Amniotic stem cell (primary cell): ENCODE measurements around the gene KCTD2.
"Not testable (repeated sequence)": the region's sequence is repeated elsewhere in the genome, so short reads cannot be mapped to it uniquely, and the experiment has no call there.

ENCODE experiments used
- DNase-seq: peaks from one replicate; lab custom pipeline; 2025; lab: John Stamatoyannopoulos, UW

KCTD2 gene, protein sequence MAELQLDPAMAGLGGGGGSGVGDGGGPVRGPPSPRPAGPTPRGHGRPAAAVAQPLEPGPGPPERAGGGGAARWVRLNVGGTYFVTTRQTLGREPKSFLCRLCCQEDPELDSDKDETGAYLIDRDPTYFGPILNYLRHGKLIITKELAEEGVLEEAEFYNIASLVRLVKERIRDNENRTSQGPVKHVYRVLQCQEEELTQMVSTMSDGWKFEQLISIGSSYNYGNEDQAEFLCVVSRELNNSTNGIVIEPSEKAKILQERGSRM

DNA sequence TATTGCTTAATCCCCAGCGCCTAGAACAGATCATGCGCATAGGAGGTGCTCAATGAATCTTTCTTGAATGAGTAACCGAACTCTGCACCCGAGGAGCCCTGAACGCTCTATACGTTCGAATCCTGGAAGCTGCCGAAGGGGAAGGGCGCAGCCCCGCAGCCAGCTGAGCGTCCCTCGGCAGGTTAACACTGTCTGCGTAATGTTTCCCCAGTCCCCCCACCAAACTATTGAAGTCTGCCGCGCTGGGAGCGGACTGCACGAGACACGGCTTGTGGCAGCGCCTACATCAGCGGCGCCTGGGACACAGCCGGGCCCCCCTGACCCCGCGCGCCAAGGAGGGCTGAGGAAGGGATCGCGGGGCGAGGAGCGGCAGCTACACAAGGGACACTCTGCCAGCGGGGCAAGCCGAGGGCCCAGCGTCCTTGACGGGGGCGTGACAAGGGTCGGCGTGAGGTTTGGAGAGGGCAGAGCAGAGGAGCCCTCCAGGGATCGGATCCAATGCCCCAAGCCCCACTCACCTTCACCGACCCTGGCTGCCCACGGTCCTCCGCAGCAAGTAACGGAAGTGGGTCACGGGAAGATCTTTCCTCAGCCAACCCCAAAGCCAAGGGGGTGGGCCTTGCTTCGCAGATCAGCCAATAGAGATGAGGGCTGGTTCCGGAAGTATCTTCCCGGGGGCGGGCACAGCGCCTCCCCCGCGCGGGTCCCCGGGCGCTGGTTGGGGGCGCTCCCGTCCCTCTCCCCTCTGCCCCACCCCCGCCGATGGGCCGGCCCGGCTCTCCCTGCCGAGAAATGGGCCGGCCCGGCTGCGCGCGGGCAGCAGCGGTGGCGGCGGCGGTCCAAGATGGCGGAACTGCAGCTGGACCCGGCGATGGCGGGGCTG lies at the start of gene KCTD2, which contains the start of gene ATP5PD:
Gene KCTD2 (plus strand): TSS at position 819 of the 883 bp plus-strand sequence. CDS start 26 bp downstream, at position 845.
Gene ATP5PD (minus strand): TSS at position 563 of the 883 bp plus-strand sequence. CDS start 4,319 bp downstream, outside the sequence.
- DNase-seq: peak; percentile 88

DNA sequence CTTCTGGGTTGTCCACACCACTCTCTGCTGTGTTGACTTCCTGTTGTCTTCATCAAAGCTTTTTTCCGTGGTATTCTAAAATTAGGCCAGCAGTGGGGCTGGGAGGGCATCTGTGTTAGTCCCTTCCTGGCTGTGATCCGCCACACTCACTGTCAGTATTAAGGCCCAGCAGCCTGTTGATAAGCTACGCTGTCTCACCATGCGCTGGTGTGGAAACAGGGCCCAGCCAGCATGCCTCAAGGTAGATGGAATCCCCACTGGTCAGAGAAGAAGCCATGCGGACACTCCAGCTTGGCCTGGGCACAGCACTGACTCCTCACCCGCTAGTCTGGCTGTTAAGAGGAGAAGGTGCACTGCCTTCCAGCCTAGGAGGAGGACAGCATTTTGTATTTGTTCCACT lies 48.2 kb upstream of the KCTD2 start:
- no peak for DNase-seq

DNA sequence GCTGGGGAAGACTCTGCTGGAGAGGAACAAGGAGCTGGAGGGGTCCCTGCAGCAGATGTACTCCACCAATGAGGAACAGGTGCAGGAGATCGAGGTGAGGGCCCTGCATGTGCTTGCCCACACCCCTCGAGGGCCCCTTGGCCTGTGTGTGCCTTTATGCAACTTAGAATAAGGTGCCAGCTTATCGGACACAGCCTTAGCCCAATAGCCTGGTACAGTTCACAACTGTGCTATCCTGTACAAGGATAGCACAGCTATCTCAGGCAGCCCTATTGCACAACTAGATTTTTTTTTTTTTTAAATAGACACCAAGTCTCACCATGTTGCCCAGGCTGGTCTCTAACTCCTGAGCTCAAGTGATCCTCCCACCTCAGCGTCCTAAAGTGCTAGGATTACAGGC lies 47.5 kb upstream of the KCTD2 start:
- DNase-seq: no peak

DNA sequence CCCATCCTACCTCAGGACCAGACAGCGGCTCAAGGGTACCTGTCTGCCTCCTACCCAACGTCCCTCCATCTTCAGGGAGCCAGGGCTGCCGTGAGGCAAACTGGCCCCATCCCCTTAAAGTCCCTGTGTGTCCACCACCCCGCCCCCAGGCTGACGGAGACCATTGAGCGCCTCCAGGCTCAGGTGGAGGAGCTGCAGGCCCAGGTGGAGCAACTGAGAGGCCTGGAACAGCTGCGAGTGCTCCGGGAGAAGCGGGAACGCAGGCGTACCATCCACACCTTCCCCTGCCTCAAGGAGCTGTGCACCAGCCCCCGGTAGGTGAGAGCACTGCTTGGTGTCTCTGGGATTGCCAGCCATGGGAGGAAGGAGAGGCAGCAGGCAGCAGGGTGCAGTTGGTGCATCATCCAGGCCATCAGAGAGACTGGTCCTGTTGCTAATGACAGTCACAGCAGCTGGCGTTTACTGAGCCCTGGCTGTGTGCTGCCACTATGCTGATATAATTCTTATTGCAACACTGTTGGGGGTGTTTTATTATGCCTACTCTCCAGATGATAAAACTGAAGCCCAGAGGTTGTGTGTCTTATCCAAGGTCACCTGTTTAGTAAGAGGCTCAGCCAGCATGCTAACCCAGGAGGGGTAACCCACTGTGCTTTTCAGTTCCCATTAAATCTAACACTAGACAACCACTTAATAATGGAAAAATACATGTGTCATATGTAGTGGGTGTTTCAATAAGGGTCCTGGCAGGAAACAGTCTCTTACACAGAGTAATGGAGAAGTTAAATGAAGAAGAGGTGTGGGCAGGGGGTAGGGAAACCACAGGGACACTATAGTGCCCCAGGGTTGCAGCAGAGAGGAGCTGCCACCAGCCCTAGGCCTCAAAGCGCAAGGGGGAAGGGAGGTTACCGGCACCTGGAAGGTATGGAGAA lies 44.8 kb upstream of the KCTD2 start:
- no peak for DNase-seq

DNA sequence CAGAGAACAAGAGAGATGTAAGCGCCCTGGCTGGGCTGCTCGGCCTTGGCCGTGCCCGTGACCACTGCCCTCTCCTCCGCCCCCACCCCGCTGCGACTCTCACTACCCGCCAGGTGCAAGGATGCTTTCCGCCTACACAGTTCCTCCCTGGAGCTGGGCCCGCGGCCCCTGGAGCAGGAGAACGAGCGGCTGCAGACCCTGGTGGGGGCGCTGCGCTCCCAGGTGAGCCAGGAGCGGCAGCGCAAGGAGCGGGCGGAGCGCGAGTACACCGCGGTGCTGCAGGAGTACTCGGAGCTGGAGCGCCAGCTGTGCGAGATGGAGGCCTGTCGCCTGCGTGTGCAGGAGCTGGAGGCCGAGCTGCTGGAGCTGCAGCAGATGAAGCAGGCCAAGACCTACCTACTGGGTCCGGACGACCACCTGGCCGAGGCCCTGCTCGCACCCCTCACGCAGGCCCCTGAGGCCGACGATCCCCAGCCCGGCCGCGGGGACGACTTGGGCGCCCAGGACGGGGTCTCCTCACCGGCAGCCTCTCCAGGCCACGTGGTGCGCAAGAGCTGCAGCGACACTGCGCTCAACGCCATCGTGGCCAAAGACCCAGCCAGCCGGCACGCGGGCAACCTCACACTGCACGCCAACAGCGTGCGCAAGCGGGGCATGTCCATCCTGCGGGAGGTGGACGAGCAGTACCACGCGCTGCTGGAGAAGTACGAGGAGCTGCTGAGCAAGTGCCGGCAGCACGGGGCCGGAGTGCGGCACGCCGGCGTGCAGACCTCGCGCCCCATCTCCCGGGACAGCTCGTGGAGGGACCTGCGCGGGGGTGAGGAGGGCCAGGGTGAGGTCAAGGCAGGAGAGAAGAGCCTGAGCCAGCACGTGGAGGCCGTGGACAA lies 43.7 kb upstream of the KCTD2 start:
- no peak for DNase-seq

DNA sequence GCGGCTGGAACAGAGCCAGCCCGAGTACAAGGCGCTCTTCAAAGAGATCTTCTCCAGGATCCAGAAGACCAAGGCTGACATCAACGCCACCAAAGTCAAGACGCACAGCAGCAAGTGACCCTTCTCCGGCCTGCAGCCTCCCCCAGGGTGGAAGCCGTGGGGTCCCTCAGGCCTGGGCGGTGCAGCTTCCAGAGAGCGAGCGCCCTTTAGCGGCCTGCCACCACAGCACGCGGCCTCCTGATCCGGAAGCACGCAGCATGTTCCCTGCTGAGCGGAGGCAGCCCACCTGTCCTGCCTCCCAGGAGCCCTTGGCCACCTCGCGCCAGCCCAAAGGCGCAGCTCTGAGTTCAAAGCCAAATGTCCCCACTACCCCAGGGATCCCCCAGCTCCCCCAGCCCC lies 43.1 kb upstream of the KCTD2 start:
- DNase-seq: no peak

DNA sequence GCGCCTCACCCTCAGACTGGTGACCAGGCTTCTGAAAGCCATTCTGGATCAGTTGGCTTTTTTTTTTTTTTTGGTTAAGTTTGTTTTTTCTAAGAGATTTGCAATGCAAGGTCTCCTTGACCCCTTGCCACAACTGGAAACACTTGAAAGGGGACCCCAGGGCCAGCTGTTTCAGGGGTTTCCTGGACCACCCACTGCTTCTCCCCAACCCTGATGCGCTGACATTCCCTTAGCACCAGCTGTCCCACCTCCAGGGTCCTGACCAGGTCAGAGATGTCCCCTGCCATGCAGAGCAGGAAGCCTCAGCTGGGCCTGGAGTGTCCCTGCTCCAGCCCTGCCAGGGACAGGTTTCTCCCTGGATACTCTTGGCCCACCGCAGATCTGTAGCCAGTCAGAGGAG lies 42.7 kb upstream of the KCTD2 start:
- DNase-seq: no peak

DNA sequence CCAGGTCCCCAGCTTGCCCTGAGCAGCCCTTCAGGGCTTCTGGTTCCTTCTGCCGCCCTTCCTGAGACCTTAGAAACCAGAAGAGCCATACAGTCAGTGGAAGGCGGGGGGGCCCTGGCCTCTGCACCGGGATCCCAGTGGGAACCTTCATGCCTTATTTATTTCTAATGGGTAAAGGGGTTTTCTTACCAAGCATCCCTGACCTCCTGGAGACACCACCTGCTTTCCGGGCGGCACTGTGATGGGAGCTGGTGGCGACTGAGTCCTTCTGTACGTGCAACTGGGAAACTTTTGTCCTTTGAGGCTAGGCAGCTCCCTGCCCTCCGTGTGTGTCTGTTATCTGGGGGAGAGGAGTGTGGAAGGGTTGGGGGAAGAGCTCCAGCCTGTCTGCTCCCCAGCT lies 41.7 kb upstream of the KCTD2 start:
- DNase-seq: no peak

DNA sequence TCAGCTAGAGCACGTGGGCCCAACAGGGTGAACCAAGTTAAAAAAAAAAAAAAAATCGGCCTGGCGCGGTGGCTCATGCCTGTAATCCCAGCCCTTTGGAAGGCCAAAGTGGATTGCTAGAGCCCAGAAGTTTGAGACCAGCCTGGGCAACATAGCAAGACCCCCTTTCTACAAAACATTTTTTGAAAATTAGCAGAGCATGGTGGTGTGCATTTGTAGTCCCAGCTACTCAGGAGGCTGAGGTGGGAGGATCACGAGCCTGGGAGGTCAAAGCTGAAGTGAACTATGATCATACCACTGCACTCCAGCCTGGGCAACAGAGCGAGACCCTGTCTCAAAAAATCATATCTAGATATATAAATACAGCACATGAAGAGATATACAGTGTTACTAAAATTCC lies 40.9 kb upstream of the KCTD2 start:
- not testable (repeated sequence) for DNase-seq

DNA sequence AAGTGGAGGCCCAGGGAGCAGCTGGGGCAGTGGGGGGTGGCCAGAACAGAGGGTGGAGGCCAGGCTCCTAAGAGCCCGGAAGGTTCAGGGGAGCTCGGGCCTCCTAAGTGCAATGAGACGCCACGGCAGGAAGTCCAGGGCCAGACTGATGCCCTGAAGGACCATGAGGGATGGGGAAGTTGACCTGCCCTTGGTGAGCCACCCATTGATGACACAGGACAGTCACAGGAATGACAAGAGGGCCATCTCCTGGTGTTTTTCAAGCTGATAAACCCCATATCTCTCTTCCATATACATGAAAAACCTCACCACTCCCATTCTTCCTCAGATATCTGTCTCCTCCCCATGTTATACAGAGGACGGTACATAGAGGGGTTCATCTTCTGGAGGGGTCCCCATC lies 40.4 kb upstream of the KCTD2 start:
- no peak for DNase-seq

DNA sequence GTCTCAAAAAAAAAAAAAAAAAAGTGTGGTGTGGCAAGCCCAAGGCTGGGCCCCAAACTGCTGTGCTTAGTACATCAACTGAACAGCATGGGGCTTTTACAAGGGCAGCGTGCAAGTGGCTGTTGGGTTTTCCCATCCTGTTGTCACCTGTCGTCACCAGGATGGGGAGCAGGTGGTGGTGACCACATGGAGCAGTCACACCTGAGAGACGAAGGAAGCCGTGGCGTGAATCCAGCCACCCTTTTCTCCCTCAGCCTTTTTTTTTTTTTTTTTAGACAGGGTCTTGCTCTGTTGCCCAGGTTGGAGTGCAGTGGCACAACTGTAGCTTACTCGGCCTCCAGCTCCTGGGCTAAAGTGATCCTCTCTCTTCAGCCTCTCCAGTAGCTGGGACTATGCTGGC lies 38.7 kb upstream of the KCTD2 start:
- no peak for DNase-seq

DNA sequence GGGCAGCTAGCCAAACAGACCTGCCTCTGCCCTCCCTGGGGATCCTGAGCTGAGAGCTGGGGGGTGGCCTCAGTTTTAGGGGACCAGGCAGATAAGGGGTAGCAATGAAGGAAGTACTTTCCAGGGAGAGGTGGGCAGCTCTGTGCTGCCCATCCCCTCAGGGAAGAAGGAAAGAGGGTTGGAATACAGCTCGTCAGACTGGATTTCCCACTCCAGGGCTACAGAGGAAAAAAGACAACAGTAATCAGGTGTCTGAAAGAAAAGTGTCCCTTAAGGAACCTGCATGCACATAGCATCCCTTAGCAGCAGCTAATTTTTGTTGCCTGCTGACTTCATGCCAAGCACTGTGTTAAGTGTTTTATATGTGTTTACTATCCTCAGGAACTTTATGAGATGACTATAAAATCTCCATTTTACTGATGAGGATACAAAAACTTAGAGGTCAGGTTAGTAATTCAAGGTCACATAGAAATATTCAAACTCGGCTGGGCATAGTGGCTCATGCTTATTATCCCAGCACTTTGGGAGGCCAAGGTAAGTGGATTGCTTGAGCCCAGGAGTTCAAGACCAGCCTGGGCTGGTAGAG lies 37.8 kb upstream of the KCTD2 start:
- DNase-seq: no peak

DNA sequence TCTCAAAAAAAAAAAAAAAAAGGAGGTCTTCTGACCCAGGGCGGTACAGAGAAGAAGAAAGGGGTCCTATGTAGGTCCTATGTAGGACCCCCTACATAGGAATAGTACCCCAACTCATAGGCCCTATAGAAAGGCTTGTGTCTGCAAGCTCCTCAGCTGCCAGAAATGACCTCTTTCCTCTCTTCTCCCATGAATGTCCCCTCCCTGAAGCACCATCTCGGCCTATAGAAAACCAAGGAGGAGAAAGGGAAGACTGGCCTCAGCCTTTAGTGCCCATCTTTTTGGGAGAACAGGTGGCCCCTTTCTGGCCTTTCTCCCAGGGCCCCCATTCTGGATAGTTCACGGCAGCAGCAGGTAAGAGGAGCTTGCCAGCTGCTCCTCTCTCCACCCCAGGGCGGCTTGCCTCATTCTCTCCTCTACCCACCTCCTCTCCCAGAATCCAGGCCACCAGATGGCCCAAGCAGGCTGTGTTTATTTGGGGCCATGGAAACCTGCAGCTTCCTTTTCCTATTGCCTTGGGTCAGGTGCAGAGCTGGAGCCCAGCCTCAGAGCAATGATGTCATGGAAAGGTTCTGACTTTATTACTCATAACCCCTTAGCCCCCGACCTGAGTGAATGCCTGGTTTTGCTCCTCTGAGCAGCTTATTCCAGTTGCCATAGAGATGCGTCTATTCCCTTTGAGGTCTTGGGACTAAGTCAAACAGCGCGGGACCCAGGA lies 36.2 kb upstream of the KCTD2 start:
- no peak for DNase-seq

DNA sequence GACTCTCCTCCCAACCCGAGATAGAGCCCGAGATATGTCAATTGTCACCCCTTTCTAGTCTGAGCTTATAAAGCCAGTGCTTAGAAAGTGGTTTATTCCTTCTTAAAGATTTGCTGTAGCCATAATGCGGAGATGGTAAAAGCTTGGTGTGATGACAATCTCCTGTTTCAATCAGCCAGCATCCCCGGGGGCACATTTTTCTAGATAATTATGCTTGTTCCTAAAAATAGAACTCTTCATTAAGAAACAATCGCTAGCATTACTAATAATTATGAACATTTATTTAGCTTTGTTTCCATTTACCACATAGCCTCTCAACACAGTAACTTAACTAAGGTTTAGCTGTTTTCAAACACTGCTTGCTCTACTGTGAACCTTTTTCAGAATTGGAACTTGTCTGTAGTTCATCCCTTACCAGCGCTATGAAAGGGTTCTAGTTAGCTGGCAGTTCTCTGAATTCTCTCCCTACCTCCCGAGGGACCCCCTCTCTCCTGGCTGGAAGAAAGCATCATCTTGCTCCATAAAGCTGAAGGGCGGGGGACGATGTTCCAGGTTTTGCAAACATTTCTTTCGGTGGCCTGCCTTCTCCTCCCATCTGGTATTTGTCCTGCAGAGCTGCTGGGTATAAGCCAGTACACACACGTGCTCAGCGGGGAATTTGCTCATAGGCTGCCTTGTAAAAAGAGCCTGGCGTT lies 35.5 kb upstream of the KCTD2 start:
- DNase-seq: no peak

DNA sequence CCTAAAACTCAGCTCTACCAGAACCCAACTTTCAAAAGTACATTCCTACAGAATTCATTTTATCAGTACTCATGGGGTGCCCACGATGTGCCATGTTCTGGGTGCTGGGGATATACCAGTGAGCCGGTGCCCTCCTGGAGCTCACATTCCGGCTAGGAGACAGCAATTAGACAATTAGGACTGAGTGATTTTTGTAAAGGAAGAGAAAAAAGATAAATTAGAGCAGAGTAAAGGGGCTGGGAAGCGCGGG lies 35.0 kb upstream of the KCTD2 start:
- DNase-seq: no peak

DNA sequence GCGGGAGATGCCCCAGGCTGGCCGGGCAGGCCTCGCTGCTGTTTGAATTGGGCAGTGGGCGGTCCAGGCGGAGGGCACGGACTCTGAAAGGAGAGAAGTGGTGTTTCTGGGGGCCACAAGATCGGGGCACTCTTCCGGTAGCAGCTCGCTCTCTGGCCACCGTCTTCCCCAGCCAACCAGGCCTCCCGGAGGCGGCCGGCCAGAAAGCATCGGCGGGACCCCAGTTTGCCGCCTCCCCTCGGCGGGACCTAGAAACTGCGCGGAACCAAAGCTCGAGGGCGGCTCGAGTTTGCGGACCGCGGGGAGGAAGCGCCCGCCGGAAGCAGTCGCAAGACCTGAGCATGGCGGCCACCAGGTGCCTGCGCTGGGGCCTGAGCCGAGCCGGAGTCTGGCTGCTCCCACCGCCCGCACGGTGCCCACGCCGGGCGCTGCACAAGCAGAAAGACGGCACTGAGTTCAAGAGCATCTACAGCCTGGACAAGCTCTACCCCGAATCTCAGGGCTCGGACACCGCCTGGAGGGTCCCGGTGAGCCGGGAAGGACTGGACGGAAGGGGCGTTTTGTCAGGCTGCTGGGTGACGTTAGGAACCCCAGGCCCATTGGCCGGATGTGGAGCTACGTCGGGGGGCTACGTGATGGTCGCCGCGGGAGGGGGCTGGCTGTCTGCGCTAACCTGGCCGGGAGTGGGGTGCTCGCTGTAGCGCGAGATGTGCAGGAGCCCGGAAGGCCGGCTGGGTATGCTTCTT lies 34.5 kb upstream of the KCTD2 start, which contains the start of gene MRPL58:
Gene MRPL58 (plus strand): TSS at position 325 of the 746 bp plus-strand sequence. CDS start 17 bp downstream, at position 342.
- DNase-seq: peak; percentile 72

DNA sequence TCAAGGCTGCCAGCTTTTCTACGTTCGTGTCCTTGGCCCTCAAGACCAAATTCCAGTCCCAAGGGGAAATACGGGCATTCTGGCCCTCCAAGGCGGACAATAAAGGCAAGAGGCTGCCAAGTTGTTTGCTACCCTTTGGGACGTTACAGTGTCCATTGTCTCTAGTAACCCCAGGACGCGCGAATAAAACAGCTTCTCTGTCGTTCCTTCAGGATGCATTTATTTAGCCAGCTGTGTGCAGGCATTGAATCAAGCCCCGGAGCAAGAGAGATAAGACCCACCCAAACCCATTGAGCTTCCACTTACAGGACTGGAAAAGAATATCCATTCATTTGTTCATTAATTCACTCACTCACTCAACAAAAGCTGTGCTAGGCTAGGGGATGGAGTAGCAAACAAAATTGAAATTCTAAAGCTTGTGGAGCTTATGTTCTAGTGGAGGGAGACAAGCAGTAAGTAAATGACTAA lies 33.9 kb upstream of the KCTD2 start:
- DNase-seq: no peak

DNA sequence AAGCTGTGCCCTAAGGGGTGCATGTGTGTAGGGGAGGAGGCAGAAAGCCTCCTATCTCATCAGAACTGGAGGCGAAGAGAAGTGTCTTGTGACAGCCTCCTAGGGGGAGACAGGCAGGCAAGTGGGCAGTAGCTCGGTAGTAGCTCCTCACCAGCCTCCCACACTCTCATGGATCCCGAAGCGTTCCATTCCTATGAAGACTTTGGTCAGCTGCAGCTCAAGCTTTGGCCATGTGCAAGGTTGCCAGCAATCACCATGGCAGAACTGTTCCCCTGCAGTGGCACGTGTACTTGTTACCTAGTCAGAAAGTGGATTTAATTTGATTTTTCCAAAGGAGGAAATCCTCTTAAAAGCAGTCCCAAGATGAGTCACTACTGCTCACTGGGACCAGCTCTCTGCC lies 27.9 kb upstream of the KCTD2 start:
- no peak for DNase-seq

DNA sequence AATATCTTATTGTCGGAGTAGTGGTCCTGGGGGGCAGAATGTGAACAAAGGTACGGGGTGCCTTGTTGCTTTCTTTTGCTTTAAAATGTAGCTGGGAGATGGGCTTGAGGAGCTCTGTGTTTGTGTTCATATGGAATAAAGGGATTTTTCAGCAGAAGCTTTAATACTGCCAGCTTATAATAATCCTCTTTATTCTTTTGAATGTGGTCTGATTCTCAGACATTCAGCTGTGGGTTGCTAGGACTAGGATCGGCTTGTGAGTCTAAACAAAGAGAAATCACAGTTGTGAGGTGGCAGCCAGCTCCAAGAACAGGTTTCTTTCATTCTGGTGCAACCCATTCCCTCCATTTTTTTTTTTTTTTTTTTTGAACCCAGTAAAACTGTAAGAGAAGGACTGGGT lies 27.3 kb upstream of the KCTD2 start:
- DNase-seq: no peak
